ENCODE measurements around the gene VCL.

Gene VCL

DNA sequence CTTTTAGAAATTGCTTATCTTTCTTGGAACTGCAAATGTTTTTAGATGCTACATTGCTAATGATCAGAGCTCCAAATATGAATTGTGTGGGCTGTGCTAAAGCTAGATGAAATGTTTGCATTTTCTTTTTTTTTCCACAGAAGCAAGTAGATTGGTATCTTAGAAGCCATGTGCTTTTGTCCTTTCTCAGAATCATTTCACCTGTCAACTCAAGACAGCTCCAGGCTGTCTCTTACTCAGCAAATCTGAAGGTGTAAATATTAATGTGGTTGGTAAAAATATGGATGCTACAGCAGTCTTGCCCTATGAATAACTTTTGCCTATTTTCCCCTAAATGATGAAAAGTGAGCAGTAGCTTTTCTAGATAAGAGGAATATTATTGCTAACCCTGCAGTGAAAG, 111.5 kb downstream of the VCL start:
- H3K27me3 Mint-ChIP-seq: no peaks in the 10 kb centered on the region
- DNase-seq (no peak), ATAC-seq (replicated peaks) (no peak)
- H3K27ac Mint-ChIP-seq: peak overlapping the region; percentile 32 to 52
- H3K4me1 Mint-ChIP-seq (ENCODE audit: low read depth in 2 of 2): peaks cover 0 to under 1% of the 10 kb centered on the region in 2 donors
- no peak overlapping the region for H3K4me3 Mint-ChIP-seq
- no peaks in the 10 kb centered on the region for H3K9me3 Mint-ChIP-seq
- H3K36me3 Mint-ChIP-seq (ENCODE audit: insufficient read depth): peaks cover 88% of the 10 kb centered on the region

DNA sequence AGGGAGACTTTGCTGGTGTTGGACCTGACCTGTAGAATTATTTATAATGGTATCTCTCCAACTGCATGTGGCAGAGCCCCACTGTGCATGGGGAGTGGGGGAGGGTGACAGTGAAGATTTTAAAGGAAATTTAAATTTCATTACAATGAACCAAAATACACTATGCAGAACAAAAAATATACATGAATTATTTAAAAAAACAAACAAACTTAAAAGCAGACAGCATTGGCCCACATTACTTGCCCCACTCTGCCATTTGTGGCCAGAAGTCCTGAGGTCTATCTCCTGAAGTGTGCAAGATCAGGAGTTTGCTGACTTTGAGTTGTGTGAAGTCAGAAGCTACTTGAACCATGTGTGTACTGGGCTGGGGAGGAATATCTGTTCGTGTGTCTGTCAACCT, 112.2 kb downstream of the VCL start:
- H3K9me3 Mint-ChIP-seq: no peaks in the 10 kb centered on the region
- no peaks in the 10 kb centered on the region for H3K4me1 Mint-ChIP-seq (ENCODE audit: low read depth in 2 of 2)
- H3K27ac Mint-ChIP-seq: peak overlapping the region; percentile 32 to 54
- ATAC-seq (replicated peaks): no peak
- DNase-seq: no peak
- H3K36me3 Mint-ChIP-seq (ENCODE audit: insufficient read depth): peaks cover 87% of the 10 kb centered on the region
- no peaks in the 10 kb centered on the region for H3K27me3 Mint-ChIP-seq
- no peak overlapping the region for H3K4me3 Mint-ChIP-seq

DNA sequence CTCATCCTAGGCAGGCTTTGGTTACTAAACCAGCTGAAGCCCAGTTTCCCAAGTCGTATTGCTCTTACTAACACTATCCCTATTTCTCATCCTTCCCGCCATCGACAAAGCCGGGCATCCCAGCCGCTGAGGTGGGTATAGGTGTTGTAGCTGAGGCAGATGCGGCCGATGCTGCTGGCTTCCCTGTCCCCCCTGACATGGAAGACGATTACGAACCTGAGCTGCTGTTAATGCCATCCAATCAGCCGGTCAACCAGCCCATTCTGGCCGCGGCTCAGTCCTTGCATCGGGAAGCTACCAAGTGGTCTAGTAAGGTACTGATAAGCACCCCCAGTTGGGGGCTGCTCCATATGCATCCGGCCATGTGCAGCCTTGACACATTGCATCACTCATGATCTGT, 113.9 kb downstream of the VCL start:
- H3K4me1 Mint-ChIP-seq (ENCODE audit: low read depth in 2 of 2): peaks cover 2 to 6% of the 10 kb centered on the region in 2 donors
- no peaks in the 10 kb centered on the region for H3K27me3 Mint-ChIP-seq
- H3K9me3 Mint-ChIP-seq: no peaks in the 10 kb centered on the region
- H3K36me3 Mint-ChIP-seq (ENCODE audit: insufficient read depth): peaks cover 82% of the 10 kb centered on the region
- ATAC-seq (replicated peaks) (no peak), DNase-seq (no peak)
- H3K4me3 Mint-ChIP-seq: no peak overlapping the region
- peak overlapping the region; percentile 72 to 75 for H3K27ac Mint-ChIP-seq

DNA sequence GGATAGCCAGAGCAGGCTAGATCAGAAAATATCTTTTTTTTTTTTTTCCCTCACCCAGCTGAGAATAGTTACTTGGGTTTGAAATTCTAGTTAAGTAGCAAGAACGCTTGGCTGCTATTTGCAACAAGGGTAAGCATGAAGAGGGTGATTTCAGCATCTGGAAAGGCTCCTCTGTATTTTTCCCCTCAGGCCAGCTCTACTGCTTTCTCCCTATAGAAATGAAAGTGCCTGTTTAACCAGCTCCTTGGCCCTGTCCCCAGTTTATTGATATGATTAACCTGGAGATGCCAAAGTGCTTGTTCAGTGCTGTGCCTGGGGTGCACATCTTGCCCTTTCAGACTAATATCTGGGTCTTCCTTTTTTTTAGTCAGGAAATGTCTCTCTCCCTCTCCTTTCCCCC, 115.6 kb downstream of the VCL start:
- H3K36me3 Mint-ChIP-seq (ENCODE audit: insufficient read depth): peaks cover 83% of the 10 kb centered on the region
- H3K4me1 Mint-ChIP-seq (ENCODE audit: low read depth in 2 of 2): peaks cover 2 to 6% of the 10 kb centered on the region in 2 donors
- no peaks in the 10 kb centered on the region for H3K9me3 Mint-ChIP-seq
- H3K27me3 Mint-ChIP-seq: no peaks in the 10 kb centered on the region
- H3K27ac Mint-ChIP-seq: peak overlapping the region in 1 of 2 donors; percentile 75
- H3K4me3 Mint-ChIP-seq: no peak overlapping the region
- ATAC-seq (replicated peaks): no peak
- no peak for DNase-seq

DNA sequence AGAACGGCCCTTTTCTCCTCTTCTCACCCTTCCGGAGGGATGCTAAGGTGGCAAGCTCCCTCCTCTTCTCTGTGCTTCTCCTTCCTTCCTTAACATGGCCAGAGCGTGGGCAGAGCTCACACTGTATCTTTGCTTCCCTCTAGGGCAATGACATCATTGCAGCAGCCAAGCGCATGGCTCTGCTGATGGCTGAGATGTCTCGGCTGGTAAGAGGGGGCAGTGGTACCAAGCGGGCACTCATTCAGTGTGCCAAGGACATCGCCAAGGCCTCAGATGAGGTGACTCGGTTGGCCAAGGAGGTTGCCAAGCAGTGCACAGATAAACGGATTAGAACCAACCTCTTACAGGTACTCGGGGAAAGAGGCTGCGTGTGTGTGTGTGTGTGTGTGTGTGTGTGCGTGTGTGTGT, 116.1 kb downstream of the VCL start:
- ATAC-seq (replicated peaks) (no peak), DNase-seq (no peak)
- peaks cover 5 to 10% of the 10 kb centered on the region in 2 donors for H3K4me1 Mint-ChIP-seq (ENCODE audit: low read depth in 2 of 2)
- no peaks in the 10 kb centered on the region for H3K27me3 Mint-ChIP-seq
- H3K27ac Mint-ChIP-seq: peak overlapping the region in 1 of 2 donors; percentile 75
- no peak overlapping the region for H3K4me3 Mint-ChIP-seq
- H3K9me3 Mint-ChIP-seq: no peaks in the 10 kb centered on the region
- peaks cover 83% of the 10 kb centered on the region for H3K36me3 Mint-ChIP-seq (ENCODE audit: insufficient read depth)

GRCh38 chr10:74117738-74118137, 119.8 kb downstream of the VCL start:
- H3K4me1 Mint-ChIP-seq (ENCODE audit: low read depth in 2 of 2): peaks cover 7 to 12% of the 10 kb centered on the region in 2 donors
- no peak for ATAC-seq (replicated peaks)
- H3K4me3 Mint-ChIP-seq: no peak overlapping the region
- peak overlapping the region; percentile 86 for H3K27ac Mint-ChIP-seq
- H3K27me3 Mint-ChIP-seq: no peaks in the 10 kb centered on the region
- H3K36me3 Mint-ChIP-seq (ENCODE audit: insufficient read depth): peaks cover 83% of the 10 kb centered on the region
- no peaks in the 10 kb centered on the region for H3K9me3 Mint-ChIP-seq
- DNase-seq: no peak

GRCh38 chr10:74118804-74119203, 120.9 kb downstream of the VCL start:
- peak overlapping the region; percentile 86 for H3K27ac Mint-ChIP-seq
- DNase-seq: no peak
- peaks cover 80% of the 10 kb centered on the region for H3K36me3 Mint-ChIP-seq (ENCODE audit: insufficient read depth)
- no peak overlapping the region for H3K4me3 Mint-ChIP-seq
- peaks cover 7 to 12% of the 10 kb centered on the region in 2 donors for H3K4me1 Mint-ChIP-seq (ENCODE audit: low read depth in 2 of 2)
- no peak for ATAC-seq (replicated peaks)
- H3K27me3 Mint-ChIP-seq: no peaks in the 10 kb centered on the region
- no peaks in the 10 kb centered on the region for H3K9me3 Mint-ChIP-seq

DNA sequence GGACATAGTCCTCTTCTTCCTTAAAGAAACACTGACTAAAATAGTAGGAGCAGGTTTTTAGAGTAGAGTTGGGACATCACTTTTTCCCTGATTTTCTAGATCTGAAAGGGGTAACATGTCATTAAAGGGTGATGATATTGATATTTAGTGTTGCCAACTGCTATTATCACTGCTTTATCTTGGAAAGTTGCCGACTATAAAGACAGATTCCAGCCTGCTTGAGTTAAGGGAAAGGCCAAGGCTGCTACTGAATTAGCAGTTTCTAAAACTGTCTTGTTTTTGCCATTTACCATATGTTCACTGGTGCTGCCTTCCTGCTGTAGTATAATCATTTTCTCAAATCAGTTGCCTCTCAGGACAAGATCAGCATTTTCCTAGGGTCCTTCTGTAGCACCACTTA, 123.0 kb downstream of the VCL start:
- Mint-ChIP-seq H3K27ac (peak overlapping the region; percentile 49 to 81), H3K27me3 (no peaks in the 10 kb centered on the region), H3K36me3 (ENCODE audit: insufficient read depth) (peaks cover 80% of the 10 kb centered on the region), H3K4me1 (ENCODE audit: low read depth in 2 of 2) (peaks cover 5 to 10% of the 10 kb centered on the region in 2 donors), H3K9me3 (no peaks in the 10 kb centered on the region), H3K4me3 (no peak overlapping the region)
- no peak for ATAC-seq (replicated peaks)
- DNase-seq: no peak

- Mint-ChIP-seq H3K9me3 (no peaks in the 10 kb centered on the region), H3K27me3 (no peaks in the 10 kb centered on the region), H3K27ac (peak overlapping the region; percentile 49 to 81), H3K36me3 (ENCODE audit: insufficient read depth) (peaks cover 80% of the 10 kb centered on the region), H3K4me3 (no peak overlapping the region), H3K4me1 (ENCODE audit: low read depth in 2 of 2) (peaks cover 5 to 6% of the 10 kb centered on the region in 2 donors)
- no peak for DNase-seq
- ATAC-seq (replicated peaks): no peak
Measured at GRCh38 chr10:74121368-74121767, 123.5 kb downstream of the VCL start.

- H3K9me3 Mint-ChIP-seq: no peaks in the 10 kb centered on the region
- H3K27ac Mint-ChIP-seq: peak overlapping the region in 1 of 2 donors; percentile 81
- no peak overlapping the region for H3K4me3 Mint-ChIP-seq
- ATAC-seq (replicated peaks) (no peak), DNase-seq (no peak)
- H3K36me3 Mint-ChIP-seq (ENCODE audit: insufficient read depth): peaks cover 76% of the 10 kb centered on the region
- no peaks in the 10 kb centered on the region for H3K27me3 Mint-ChIP-seq
- H3K4me1 Mint-ChIP-seq (ENCODE audit: low read depth in 2 of 2): peaks cover 5 to 6% of the 10 kb centered on the region in 2 donors
Measured at GRCh38 chr10:74122060-74122459, 124.1 kb downstream of the VCL start.

DNA sequence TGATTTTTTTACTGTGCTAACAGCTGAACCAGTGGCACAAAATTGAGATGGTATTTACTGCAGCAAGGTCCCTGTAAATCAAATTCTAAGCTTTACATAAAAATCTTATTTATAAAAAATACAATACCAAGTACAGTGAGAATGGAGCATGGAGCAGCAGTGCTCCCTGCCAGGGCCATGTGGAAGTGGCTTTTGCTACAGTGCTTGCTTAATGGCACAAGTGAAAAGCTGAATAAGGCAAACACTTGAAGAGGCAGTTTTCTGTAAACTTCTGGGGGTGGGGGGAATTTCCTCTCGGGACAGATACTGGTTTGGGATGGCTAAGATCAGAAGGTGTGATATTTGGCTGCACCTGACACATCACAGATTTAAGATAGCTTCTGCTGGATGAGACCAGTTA, 125.2 kb downstream of the VCL start:
- Mint-ChIP-seq H3K9me3 (no peaks in the 10 kb centered on the region), H3K4me3 (no peak overlapping the region), H3K36me3 (ENCODE audit: insufficient read depth) (peaks cover 77% of the 10 kb centered on the region), H3K27ac (no peak overlapping the region), H3K27me3 (no peaks in the 10 kb centered on the region), H3K4me1 (ENCODE audit: low read depth in 2 of 2) (peaks cover 5 to 6% of the 10 kb centered on the region in 2 donors)
- no peak for ATAC-seq (replicated peaks)
- DNase-seq: no peak

DNA sequence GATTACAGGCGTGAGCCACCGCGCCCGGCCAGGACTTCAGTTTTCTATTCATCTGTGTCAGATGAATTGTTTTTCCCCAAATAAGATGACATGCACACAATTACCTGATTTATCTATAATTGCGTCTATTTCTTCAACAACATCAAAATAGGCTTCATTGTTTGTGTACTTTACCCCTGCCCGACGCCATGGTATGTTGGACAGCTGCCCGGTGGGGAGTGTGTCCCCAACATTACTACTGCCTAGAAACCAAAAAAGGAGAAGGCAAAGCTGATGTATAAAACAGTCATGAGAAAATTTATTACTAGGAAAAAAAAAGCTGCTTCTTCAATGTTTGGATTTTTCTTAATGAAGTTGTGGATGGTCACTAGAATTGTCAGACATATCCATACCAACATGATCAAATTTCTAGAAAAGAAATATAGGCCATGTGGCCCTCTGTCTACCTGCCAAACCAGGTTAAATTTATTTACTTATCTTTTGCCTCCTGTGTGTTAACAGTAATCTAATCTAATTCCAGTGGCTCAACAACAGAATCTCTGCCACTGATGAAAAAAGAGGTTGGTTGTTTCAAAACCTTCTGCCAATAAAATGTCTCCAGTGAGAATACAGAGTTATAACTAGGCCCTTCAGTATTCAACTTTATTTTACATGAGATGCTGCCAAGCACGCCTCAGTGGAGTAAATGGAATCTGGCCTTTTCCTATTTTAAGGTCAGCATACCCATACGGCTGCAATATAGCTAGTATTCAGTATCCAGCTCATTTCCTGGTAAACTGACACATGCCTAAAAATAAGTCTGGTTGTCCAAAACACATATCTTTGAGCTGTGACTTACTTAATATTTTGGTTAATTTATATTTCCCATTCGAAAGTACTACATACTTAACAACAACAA, 136.3 kb downstream of the VCL start:
- DNase-seq (no peak), ATAC-seq (replicated peaks) (no peak)
- H3K9me3 Mint-ChIP-seq: no peaks in the 10 kb centered on the region
- peaks cover 86% of the 10 kb centered on the region for H3K36me3 Mint-ChIP-seq (ENCODE audit: insufficient read depth)
- H3K4me1 Mint-ChIP-seq (ENCODE audit: low read depth in 2 of 2): peaks cover 0 to 3% of the 10 kb centered on the region in 2 donors
- H3K27ac Mint-ChIP-seq: peak overlapping the region in 1 of 2 donors; percentile 12
- no peaks in the 10 kb centered on the region for H3K27me3 Mint-ChIP-seq
- H3K4me3 Mint-ChIP-seq: no peak overlapping the region

DNA sequence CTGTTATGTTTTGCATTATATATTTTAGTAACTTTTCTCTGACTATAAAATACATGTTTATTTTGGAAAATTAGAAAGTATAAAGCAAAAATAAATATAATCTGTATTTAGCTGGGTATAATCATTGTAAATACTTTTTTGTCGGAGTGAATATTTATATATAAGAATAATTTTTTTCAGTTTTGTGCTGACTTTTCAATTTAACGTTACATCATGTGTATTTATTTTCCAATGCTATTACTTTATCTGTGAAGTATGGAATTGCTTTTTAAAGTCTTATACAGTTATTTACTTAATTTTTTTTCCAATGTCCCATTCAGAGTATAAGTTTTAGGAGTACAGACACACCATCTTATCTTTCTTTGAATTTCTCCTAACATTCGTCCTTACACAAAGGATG, 137.5 kb downstream of the VCL start:
- Mint-ChIP-seq H3K9me3 (no peaks in the 10 kb centered on the region), H3K4me1 (ENCODE audit: low read depth in 2 of 2) (peaks cover 0 to 3% of the 10 kb centered on the region in 2 donors), H3K27ac (peak overlapping the region in 1 of 2 donors; percentile 62), H3K36me3 (ENCODE audit: insufficient read depth) (peaks cover 80% of the 10 kb centered on the region), H3K27me3 (no peaks in the 10 kb centered on the region), H3K4me3 (no peak overlapping the region)
- no peak for ATAC-seq (replicated peaks)
- no peak for DNase-seq

- DNase-seq: no peak
- peaks cover 0 to 8% of the 10 kb centered on the region in 2 donors for H3K4me1 Mint-ChIP-seq (ENCODE audit: low read depth in 2 of 2)
- H3K27ac Mint-ChIP-seq: no peak overlapping the region
- H3K4me3 Mint-ChIP-seq: no peak overlapping the region
- H3K36me3 Mint-ChIP-seq (ENCODE audit: insufficient read depth): peaks cover 57% of the 10 kb centered on the region
- no peaks in the 10 kb centered on the region for H3K27me3 Mint-ChIP-seq
- no peak for ATAC-seq (replicated peaks)
- no peaks in the 10 kb centered on the region for H3K9me3 Mint-ChIP-seq
Measured at GRCh38 chr10:74137992-74138391, 140.1 kb downstream of the VCL start.

Measured in effector memory CD8-positive, alpha-beta T cell (primary cell).